ENCODE results near the gene ZBTB47.

ZBTB47 gene

GRCh38 chr3:42678447-42678846 is 24.9 kb downstream of the ZBTB47 start:
- Histone ChIP-seq H3K4me1 (ENCODE audit: low read length) (no peaks in the 10 kb centered on the region), H3K27ac (ENCODE audit: low read length) (no peak overlapping the region), H3K4me3 (ENCODE audit: low read length) (no peak overlapping the region), H3K9ac (ENCODE audit: low read length) (no peak overlapping the region), H3K36me3 (replicated peaks; ENCODE audit: low read depth, low read length) (no peaks in the 10 kb centered on the region), H3K27me3 (ENCODE audit: low read depth, low read length) (peaks cover 18% of the 10 kb centered on the region), H4K20me1 (ENCODE audit: insufficient read depth, low read length) (no peaks in the 10 kb centered on the region), H3K9me3 (ENCODE audit: insufficient read depth, low read length) (peaks cover 7% of the 10 kb centered on the region), H3K4me2 (ENCODE audit: low read length) (no peak overlapping the region), H2AFZ (ENCODE audit: low read depth, low read length) (no peak overlapping the region), H3K79me2 (ENCODE audit: low read length) (no peaks in the 10 kb centered on the region)
- TF ChIP-seq EZH2phosphoT487 (IDR thresholded peaks at IDR 0.05; ENCODE audit: low read depth) (no peak), CTCF (IDR thresholded peaks at IDR 0.05; ENCODE audit: low read depth, low read length) (no peak)

DNA sequence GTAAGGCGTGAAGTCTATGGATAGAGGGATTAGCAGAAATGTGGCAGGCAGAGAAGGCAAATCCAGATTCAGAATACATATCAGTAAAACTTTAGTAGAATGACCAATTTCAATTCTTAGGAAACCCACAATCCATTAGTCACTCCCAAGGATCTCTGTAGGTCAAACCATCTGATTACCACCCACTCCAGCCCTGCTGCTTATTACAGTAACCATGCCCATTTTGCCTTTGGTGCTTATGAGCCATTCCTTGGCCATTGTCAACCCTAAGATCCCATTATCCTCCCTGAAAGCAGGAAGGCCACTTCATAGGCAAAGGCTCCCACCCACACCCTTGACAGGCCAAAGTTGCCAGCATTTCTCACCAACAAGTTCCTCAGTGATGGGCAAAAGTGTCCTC is 26.8 kb downstream of the ZBTB47 start:
- Histone ChIP-seq H3K9me3 (ENCODE audit: insufficient read depth, low read length) (peaks cover 7% of the 10 kb centered on the region), H3K4me2 (ENCODE audit: low read length) (no peak overlapping the region), H3K79me2 (ENCODE audit: low read length) (no peaks in the 10 kb centered on the region), H3K9ac (ENCODE audit: low read length) (no peak overlapping the region), H2AFZ (ENCODE audit: low read depth, low read length) (no peak overlapping the region), H3K4me3 (ENCODE audit: low read length) (no peak overlapping the region), H3K27me3 (ENCODE audit: low read depth, low read length) (peaks cover 18% of the 10 kb centered on the region), H4K20me1 (ENCODE audit: insufficient read depth, low read length) (no peaks in the 10 kb centered on the region), H3K27ac (ENCODE audit: low read length) (no peak overlapping the region), H3K36me3 (replicated peaks; ENCODE audit: low read depth, low read length) (no peaks in the 10 kb centered on the region), H3K4me1 (ENCODE audit: low read length) (no peaks in the 10 kb centered on the region)
- no peak for TF ChIP-seq CTCF (IDR thresholded peaks at IDR 0.05; ENCODE audit: low read depth, low read length)
- no peak for TF ChIP-seq EZH2phosphoT487 (IDR thresholded peaks at IDR 0.05; ENCODE audit: low read depth)

- Histone ChIP-seq H3K4me2 (ENCODE audit: low read length) (no peak overlapping the region), H3K9ac (ENCODE audit: low read length) (no peak overlapping the region), H3K27me3 (ENCODE audit: low read depth, low read length) (peaks cover 18% of the 10 kb centered on the region), H3K4me3 (ENCODE audit: low read length) (no peak overlapping the region), H4K20me1 (ENCODE audit: insufficient read depth, low read length) (no peaks in the 10 kb centered on the region), H3K27ac (ENCODE audit: low read length) (no peak overlapping the region), H3K9me3 (ENCODE audit: insufficient read depth, low read length) (peaks cover 7% of the 10 kb centered on the region), H3K79me2 (ENCODE audit: low read length) (no peaks in the 10 kb centered on the region), H3K36me3 (replicated peaks; ENCODE audit: low read depth, low read length) (no peaks in the 10 kb centered on the region), H3K4me1 (ENCODE audit: low read length) (no peaks in the 10 kb centered on the region), H2AFZ (ENCODE audit: low read depth, low read length) (no peak overlapping the region)
- TF ChIP-seq CTCF (IDR thresholded peaks at IDR 0.05; ENCODE audit: low read depth, low read length) = no peak
Measured at GRCh38 chr3:42680806-42681205, 27.3 kb downstream of the ZBTB47 start.

- Histone ChIP-seq H3K27ac (ENCODE audit: low read length) (no peak overlapping the region), H3K4me2 (ENCODE audit: low read length) (no peak overlapping the region), H3K9ac (ENCODE audit: low read length) (no peak overlapping the region), H3K36me3 (replicated peaks; ENCODE audit: low read depth, low read length) (no peaks in the 10 kb centered on the region), H3K4me1 (ENCODE audit: low read length) (no peaks in the 10 kb centered on the region), H3K4me3 (ENCODE audit: low read length) (no peak overlapping the region), H2AFZ (ENCODE audit: low read depth, low read length) (no peak overlapping the region), H4K20me1 (ENCODE audit: insufficient read depth, low read length) (no peaks in the 10 kb centered on the region), H3K79me2 (ENCODE audit: low read length) (no peaks in the 10 kb centered on the region), H3K9me3 (ENCODE audit: insufficient read depth, low read length) (peaks cover 7% of the 10 kb centered on the region), H3K27me3 (ENCODE audit: low read depth, low read length) (peaks cover 18% of the 10 kb centered on the region)
- TF ChIP-seq EZH2phosphoT487 (IDR thresholded peaks at IDR 0.05; ENCODE audit: low read depth) (no peak), CTCF (IDR thresholded peaks at IDR 0.05; ENCODE audit: low read depth, low read length) (no peak)
Measured at GRCh38 chr3:42681361-42682038, 28.0 kb downstream of the ZBTB47 start.

All from OCI-LY3 (cell line).